GM23338 (cell line): ENCODE data around the gene VEPH1. TPM values are rescaled to one million over a fixed set of nuclear protein-coding genes. Genes with fewer than 3 reads are reported as not detected.

Source experiments
- ATAC-seq: fragments of 200-7000 bp; cut with Tn5 transposase; 3 replicates; pipeline ENCODE4 v1.9.1; 2020
- DNase-seq: peaks from one replicate; pipeline ENCODE4 v3.0.0-alpha.2; 2015; ENCODE audit warnings: low spot score
- H2AFZ ChIP-seq: fragments of 200-600 bp; sonication (generic); 2 replicates; pipeline ENCODE4 v1.8.0; 2016; ENCODE audit warnings: antibody characterized with exemption, mild to moderate bottlenecking, moderate library complexity
- H3F3A ChIP-seq: fragments of 200-600 bp; sonication (generic); replicated peaks from 2 replicates; pipeline ENCODE4 v1.8.0; 2017; ENCODE audit warnings: antibody characterized with exemption, mixed run types, low read depth
- H3K27ac ChIP-seq: fragments of 200-600 bp; sonication (generic); 2 replicates; pipeline ENCODE4 v1.6.1; 2016; ENCODE audit warnings: low read depth
- H3K27me3 ChIP-seq: fragments of 200-600 bp; sonication (generic); 2 replicates; pipeline ENCODE4 v1.8.0; 2016; ENCODE audit warnings: mild to moderate bottlenecking, mixed run types, moderate library complexity; ENCODE audit not compliant: insufficient read depth
- H3K36me3 ChIP-seq: fragments of 200-600 bp; sonication (generic); 2 replicates; pipeline ENCODE4 v1.8.0; 2016; ENCODE audit warnings: mild to moderate bottlenecking; ENCODE audit not compliant: insufficient read depth
- H3K4me1 ChIP-seq: fragments of 200-600 bp; sonication (generic); 2 replicates; pipeline ENCODE4 v1.8.0; 2016; ENCODE audit warnings: mild to moderate bottlenecking, moderate library complexity; ENCODE audit not compliant: insufficient read depth
- H3K4me2 ChIP-seq: fragments of 200-600 bp; sonication (generic); 2 replicates; pipeline ENCODE4 v1.7.1; 2017; ENCODE audit warnings: mixed run types
- H3K4me3 ChIP-seq: fragments of 200-600 bp; sonication (generic); 2 replicates; pipeline ENCODE4 v1.6.1; 2016; ENCODE audit warnings: mixed run types
- H3K79me2 ChIP-seq: fragments of 200-600 bp; sonication (generic); replicated peaks from 2 replicates; pipeline ENCODE4 v1.8.0; 2017; ENCODE audit warnings: mild to moderate bottlenecking; ENCODE audit not compliant: insufficient read depth
- H3K9me2 ChIP-seq: fragments of 200-600 bp; sonication (generic); 2 replicates; pipeline ENCODE4 v1.8.0; 2017; ENCODE audit not compliant: insufficient read depth
- H4K20me1 ChIP-seq: fragments of 200-600 bp; sonication (generic); replicated peaks from 2 replicates; pipeline ENCODE4 v1.8.0; 2017; ENCODE audit warnings: mild to moderate bottlenecking; ENCODE audit not compliant: insufficient read depth
- H3K27ac Mint-ChIP-seq: 2 replicates; pipeline ENCODE4 v1.8.0; 2020; ENCODE audit warnings: inconsistent platforms, mild to moderate bottlenecking, moderate library complexity, mixed read lengths
- H3K27me3 Mint-ChIP-seq: 3 replicates; pipeline ENCODE4 v1.8.0; 2022; ENCODE audit warnings: low read depth, mild to moderate bottlenecking, moderate library complexity, mixed read lengths, inconsistent platforms; ENCODE audit not compliant: insufficient read depth, poor library complexity
- H3K36me3 Mint-ChIP-seq: 3 replicates; pipeline ENCODE4 v1.8.0; 2021; ENCODE audit warnings: low read depth, mild to moderate bottlenecking, inconsistent platforms, moderate library complexity, mixed read lengths
- H3K4me1 Mint-ChIP-seq: 3 replicates; pipeline ENCODE4 v1.8.0; 2020; ENCODE audit warnings: mild to moderate bottlenecking, inconsistent platforms, mixed read lengths
- H3K4me3 Mint-ChIP-seq: 3 replicates; pipeline ENCODE4 v1.8.0; 2021; ENCODE audit warnings: moderate library complexity, mild to moderate bottlenecking, inconsistent platforms, mixed read lengths
- H3K9me3 Mint-ChIP-seq: 3 replicates; pipeline ENCODE4 v1.8.0; 2020; ENCODE audit warnings: moderate library complexity, mild to moderate bottlenecking, inconsistent platforms, mixed read lengths
- CREB1 ChIP-seq: fragments of 250-450 bp; sonication (Bioruptor Pico); IDR thresholded peaks from 2 replicates; pipeline ENCODE4 v1.5.0; 2020; ENCODE audit warnings: low read depth, mild to moderate bottlenecking, moderate library complexity
- CTCF ChIP-seq, 2 experiments: fragments of 200-600 bp in 1 of 2; sonication (generic) in 1 of 2; conservative IDR thresholded peaks; 2 replicates each; pipeline versions ENCODE4 v1.5.1 to v1.6.1; 2016 to 2017; ENCODE audit warnings: antibody characterized with exemption in 2 of 2, low read depth in 2 of 2, mild to moderate bottlenecking in 2 of 2, moderate library complexity in 1 of 2
- ETS1 ChIP-seq: IDR thresholded peaks from 2 replicates; pipeline ENCODE4 v1.6.1; 2016; ENCODE audit warnings: antibody characterized with exemption
- EZH2 ChIP-seq: fragments of 200-600 bp; sonication (generic); IDR thresholded peaks from one replicate; pipeline ENCODE4 v1.8.0; 2017; ENCODE audit warnings: antibody characterized with exemption, mild to moderate bottlenecking, low read depth; ENCODE audit not compliant: unreplicated experiment
- EZH2phosphoT487 ChIP-seq: fragments of 200-600 bp; sonication (generic); IDR thresholded peaks from one replicate; pipeline ENCODE4 v1.8.1; 2018; ENCODE audit warnings: antibody characterized with exemption; ENCODE audit not compliant: unreplicated experiment
- JUNB ChIP-seq: IDR thresholded peaks from one replicate; pipeline ENCODE4 v1.6.1; 2016; ENCODE audit warnings: antibody characterized with exemption; ENCODE audit not compliant: unreplicated experiment
- NANOG ChIP-seq: IDR thresholded peaks from 2 replicates; pipeline ENCODE4 v1.6.1; 2016; ENCODE audit warnings: antibody characterized with exemption, borderline replicate concordance
- POLR2AphosphoS5 ChIP-seq: IDR thresholded peaks from 2 replicates; pipeline ENCODE4 v1.6.1; 2016; ENCODE audit warnings: antibody characterized with exemption, low read depth
- STAT1 ChIP-seq: IDR thresholded peaks from one replicate; pipeline ENCODE4 v1.6.1; 2016; ENCODE audit warnings: antibody characterized with exemption; ENCODE audit not compliant: unreplicated experiment
- ZNF114 ChIP-seq: fragments of 250-450 bp; sonication (Bioruptor Pico); IDR thresholded peaks from 2 replicates; pipeline ENCODE4 v1.5.0; 2020; ENCODE audit warnings: mild to moderate bottlenecking, moderate library complexity
- ZNF331 ChIP-seq: fragments of 250-450 bp; sonication (Bioruptor Pico); IDR thresholded peaks from 2 replicates; pipeline ENCODE4 v1.5.0; 2020; ENCODE audit warnings: low read depth, mild to moderate bottlenecking, moderate library complexity
- polyA plus RNA-seq: library from polyadenylated mRNA; unstranded; fragments of >200 nt; fragmentation: Nextera tagmentation; extraction: Ambion mirVana; gene quantifications from 2 replicates; pipeline ENCODE4 v1.2.1, GENCODE V29; 2016
- total RNA-seq: library from RNA; depleted of rRNA; stranded (reverse); fragments of >200 nt; shearing (Covaris generic); gene quantifications from 2 replicates; pipeline ENCODE4 v1.2.3, GENCODE V29; 2014
- TF ChIP-seq, protein P1 (sequence below): fragments of 250-450 bp; sonication (Bioruptor Pico); IDR thresholded peaks from 2 replicates; pipeline ENCODE4 v1.5.0; 2020; ENCODE audit warnings: mild to moderate bottlenecking, moderate library complexity
- TF ChIP-seq, protein P2 (sequence below): IDR thresholded peaks from one replicate; pipeline ENCODE4 v1.6.1; 2018; ENCODE audit warnings: antibody characterized with exemption; ENCODE audit not compliant: unreplicated experiment

VEPH1 gene
- total and polyA plus RNA-seq, 2 experiments from 2014 or later, result 15.4 to 33.8 TPM

GRCh38 chr3:157335233-157336076 lies 167.8 kb downstream of the VEPH1 start:
- H3K9me3 Mint-ChIP-seq, result peaks cover 13% of the 10 kb centered on the region
- no peak overlapping the region; the same call in 2 of the 3 replicates for H3K4me3 Mint-ChIP-seq
- ATAC-seq (peak; percentile 98), DNase-seq (peak; percentile 63)
- Histone ChIP-seq H3K4me1 (peaks cover 15% of the 10 kb centered on the region), H3K9me2 (peaks cover 8% of the 10 kb centered on the region), H3F3A (no peaks in the 10 kb centered on the region), H4K20me1 (no peaks in the 10 kb centered on the region), H3K4me2 (peak overlapping the region; percentile 7), H2AFZ (no peak overlapping the region), H3K27ac (peak overlapping the region; percentile 35), H3K27me3 (no peaks in the 10 kb centered on the region), H3K79me2 (no peaks in the 10 kb centered on the region), H3K36me3 (no peaks in the 10 kb centered on the region; the same call in 1 of the 2 replicates), H3K4me3 (no peak overlapping the region)
- peak overlapping the region; percentile 89 for H3K27ac Mint-ChIP-seq
- TF ChIP-seq STAT1, result no peak
- no peak for TF ChIP-seq ZNF114 (CRISPR knock-in tag)
- TF ChIP-seq, protein P1, sequence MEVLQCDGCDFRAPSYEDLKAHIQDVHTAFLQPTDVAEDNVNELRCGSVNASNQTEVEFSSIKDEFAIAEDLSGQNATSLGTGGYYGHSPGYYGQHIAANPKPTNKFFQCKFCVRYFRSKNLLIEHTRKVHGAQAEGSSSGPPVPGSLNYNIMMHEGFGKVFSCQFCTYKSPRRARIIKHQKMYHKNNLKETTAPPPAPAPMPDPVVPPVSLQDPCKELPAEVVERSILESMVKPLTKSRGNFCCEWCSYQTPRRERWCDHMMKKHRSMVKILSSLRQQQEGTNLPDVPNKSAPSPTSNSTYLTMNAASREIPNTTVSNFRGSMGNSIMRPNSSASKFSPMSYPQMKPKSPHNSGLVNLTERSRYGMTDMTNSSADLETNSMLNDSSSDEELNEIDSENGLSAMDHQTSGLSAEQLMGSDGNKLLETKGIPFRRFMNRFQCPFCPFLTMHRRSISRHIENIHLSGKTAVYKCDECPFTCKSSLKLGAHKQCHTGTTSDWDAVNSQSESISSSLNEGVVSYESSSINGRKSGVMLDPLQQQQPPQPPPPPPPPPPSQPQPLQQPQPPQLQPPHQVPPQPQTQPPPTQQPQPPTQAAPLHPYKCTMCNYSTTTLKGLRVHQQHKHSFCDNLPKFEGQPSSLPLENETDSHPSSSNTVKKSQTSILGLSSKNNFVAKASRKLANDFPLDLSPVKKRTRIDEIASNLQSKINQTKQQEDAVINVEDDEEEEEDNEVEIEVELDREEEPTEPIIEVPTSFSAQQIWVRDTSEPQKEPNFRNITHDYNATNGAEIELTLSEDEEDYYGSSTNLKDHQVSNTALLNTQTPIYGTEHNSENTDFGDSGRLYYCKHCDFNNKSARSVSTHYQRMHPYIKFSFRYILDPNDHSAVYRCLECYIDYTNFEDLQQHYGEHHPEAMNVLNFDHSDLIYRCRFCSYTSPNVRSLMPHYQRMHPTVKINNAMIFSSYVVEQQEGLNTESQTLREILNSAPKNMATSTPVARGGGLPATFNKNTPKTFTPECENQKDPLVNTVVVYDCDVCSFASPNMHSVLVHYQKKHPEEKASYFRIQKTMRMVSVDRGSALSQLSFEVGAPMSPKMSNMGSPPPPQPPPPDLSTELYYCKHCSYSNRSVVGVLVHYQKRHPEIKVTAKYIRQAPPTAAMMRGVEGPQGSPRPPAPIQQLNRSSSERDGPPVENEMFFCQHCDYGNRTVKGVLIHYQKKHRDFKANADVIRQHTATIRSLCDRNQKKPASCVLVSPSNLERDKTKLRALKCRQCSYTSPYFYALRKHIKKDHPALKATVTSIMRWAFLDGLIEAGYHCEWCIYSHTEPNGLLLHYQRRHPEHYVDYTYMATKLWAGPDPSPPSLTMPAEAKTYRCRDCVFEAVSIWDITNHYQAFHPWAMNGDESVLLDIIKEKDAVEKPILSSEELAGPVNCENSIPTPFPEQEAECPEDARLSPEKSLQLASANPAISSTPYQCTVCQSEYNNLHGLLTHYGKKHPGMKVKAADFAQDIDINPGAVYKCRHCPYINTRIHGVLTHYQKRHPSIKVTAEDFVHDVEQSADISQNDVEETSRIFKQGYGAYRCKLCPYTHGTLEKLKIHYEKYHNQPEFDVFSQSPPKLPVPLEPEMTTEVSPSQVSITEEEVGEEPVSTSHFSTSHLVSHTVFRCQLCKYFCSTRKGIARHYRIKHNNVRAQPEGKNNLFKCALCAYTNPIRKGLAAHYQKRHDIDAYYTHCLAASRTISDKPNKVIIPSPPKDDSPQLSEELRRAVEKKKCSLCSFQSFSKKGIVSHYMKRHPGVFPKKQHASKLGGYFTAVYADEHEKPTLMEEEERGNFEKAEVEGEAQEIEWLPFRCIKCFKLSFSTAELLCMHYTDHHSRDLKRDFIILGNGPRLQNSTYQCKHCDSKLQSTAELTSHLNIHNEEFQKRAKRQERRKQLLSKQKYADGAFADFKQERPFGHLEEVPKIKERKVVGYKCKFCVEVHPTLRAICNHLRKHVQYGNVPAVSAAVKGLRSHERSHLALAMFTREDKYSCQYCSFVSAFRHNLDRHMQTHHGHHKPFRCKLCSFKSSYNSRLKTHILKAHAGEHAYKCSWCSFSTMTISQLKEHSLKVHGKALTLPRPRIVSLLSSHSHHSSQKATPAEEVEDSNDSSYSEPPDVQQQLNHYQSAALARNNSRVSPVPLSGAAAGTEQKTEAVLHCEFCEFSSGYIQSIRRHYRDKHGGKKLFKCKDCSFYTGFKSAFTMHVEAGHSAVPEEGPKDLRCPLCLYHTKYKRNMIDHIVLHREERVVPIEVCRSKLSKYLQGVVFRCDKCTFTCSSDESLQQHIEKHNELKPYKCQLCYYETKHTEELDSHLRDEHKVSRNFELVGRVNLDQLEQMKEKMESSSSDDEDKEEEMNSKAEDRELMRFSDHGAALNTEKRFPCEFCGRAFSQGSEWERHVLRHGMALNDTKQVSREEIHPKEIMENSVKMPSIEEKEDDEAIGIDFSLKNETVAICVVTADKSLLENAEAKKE (CRISPR knock-in tag), result no peak; the same call in 1 of the 2 replicates
- TF ChIP-seq NANOG, result no peak
- TF ChIP-seq CREB1 (CRISPR knock-in tag), result no peak
- TF ChIP-seq EZH2phosphoT487, result no peak
- TF ChIP-seq ZNF331 (CRISPR knock-in tag), result no peak
- no peak for TF ChIP-seq EZH2
- TF ChIP-seq POLR2AphosphoS5, result no peak
- no peak for TF ChIP-seq JUNB
- no peak for TF ChIP-seq ETS1
- TF ChIP-seq, protein P2, sequence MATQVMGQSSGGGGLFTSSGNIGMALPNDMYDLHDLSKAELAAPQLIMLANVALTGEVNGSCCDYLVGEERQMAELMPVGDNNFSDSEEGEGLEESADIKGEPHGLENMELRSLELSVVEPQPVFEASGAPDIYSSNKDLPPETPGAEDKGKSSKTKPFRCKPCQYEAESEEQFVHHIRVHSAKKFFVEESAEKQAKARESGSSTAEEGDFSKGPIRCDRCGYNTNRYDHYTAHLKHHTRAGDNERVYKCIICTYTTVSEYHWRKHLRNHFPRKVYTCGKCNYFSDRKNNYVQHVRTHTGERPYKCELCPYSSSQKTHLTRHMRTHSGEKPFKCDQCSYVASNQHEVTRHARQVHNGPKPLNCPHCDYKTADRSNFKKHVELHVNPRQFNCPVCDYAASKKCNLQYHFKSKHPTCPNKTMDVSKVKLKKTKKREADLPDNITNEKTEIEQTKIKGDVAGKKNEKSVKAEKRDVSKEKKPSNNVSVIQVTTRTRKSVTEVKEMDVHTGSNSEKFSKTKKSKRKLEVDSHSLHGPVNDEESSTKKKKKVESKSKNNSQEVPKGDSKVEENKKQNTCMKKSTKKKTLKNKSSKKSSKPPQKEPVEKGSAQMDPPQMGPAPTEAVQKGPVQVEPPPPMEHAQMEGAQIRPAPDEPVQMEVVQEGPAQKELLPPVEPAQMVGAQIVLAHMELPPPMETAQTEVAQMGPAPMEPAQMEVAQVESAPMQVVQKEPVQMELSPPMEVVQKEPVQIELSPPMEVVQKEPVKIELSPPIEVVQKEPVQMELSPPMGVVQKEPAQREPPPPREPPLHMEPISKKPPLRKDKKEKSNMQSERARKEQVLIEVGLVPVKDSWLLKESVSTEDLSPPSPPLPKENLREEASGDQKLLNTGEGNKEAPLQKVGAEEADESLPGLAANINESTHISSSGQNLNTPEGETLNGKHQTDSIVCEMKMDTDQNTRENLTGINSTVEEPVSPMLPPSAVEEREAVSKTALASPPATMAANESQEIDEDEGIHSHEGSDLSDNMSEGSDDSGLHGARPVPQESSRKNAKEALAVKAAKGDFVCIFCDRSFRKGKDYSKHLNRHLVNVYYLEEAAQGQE, result no peak
- no peak for TF ChIP-seq CTCF (conservative IDR thresholded peaks at IDR 0.05; ENCODE audit: low read depth in 2 of 2)
- H3K36me3 Mint-ChIP-seq, result peaks cover 15% of the 10 kb centered on the region
- H3K4me1 Mint-ChIP-seq, result peaks cover 27% of the 10 kb centered on the region
- peaks cover 4% of the 10 kb centered on the region for H3K27me3 Mint-ChIP-seq
